GM12874 (cell line): ENCODE results near the gene KCNJ4.

Experiments
- CTCF ChIP-seq: IDR thresholded peaks from 2 replicates; pipeline ENCODE4 v1.5.1; 2011; ENCODE audit warnings: low read depth, mild to moderate bottlenecking, control low read depth, low read length, moderate library complexity; ENCODE audit not compliant: insufficient read depth

KCNJ4 gene

GRCh38 chr22:38490915-38491314 is 35.9 kb upstream of the KCNJ4 start:
- TF ChIP-seq CTCF, result no peak

- no peak for TF ChIP-seq CTCF
Observed at GRCh38 chr22:38490475-38490874, 35.5 kb upstream of the KCNJ4 start.

GRCh38 chr22:38489561-38490145 is 34.7 kb upstream of the KCNJ4 start:
- no peak for TF ChIP-seq CTCF

- no peak for TF ChIP-seq CTCF
Observed at GRCh38 chr22:38489142-38489541, 34.1 kb upstream of the KCNJ4 start.

- TF ChIP-seq CTCF, result no peak
Observed at GRCh38 chr22:38487946-38488345, 32.9 kb upstream of the KCNJ4 start.

- TF ChIP-seq CTCF, result no peak
Observed at GRCh38 chr22:38485783-38486182, 30.8 kb upstream of the KCNJ4 start.

GRCh38 chr22:38484244-38484643 is 29.2 kb upstream of the KCNJ4 start:
- TF ChIP-seq CTCF, result no peak
